ENCODE measurements around the gene ADAMTS17.

GRCh38 chr15:100215031-100215842 is 126.5 kb downstream of the ADAMTS17 start:
- no peak for TF ChIP-seq CTCF (IDR thresholded peaks at IDR 0.05; ENCODE audit: borderline replicate concordance, extremely low read depth, low read length, poor library complexity, severe bottlenecking)
- TF ChIP-seq EZH2 (IDR thresholded peaks at IDR 0.05; ENCODE audit: borderline replicate concordance, low read depth, low read length, severe bottlenecking): no peak
